Measurements from ENCODE around the gene NTRK2.

The NTRK2 gene

GRCh38 chr9:84669288-84670137 is at the start of gene NTRK2:
TSS of gene NTRK2 (plus strand) at chr9:84669729. CDS start at chr9:84670749, 1,020 bp downstream.
- H3K27ac ChIP-seq = no peak within 1 kb of the TSS
- peak within 1 kb of the TSS; percentile 53 for H3K4me3 ChIP-seq (ENCODE audit: low read depth, low read length)
- H3K27me3 ChIP-seq (ENCODE audit: control insufficient read depth, insufficient read depth, low read length) = no peaks in the 10 kb centered on the region
- peak within 1 kb of the TSS; percentile 83 for H3K4me2 ChIP-seq (ENCODE audit: low read length)
- H3K36me3 ChIP-seq (ENCODE audit: control insufficient read depth, insufficient read depth, low read length) = no peaks in the 10 kb centered on the region
- H3K9me3 ChIP-seq (ENCODE audit: control insufficient read depth, low read length) = no peaks in the 10 kb centered on the region
- H2AFZ ChIP-seq = peak within 1 kb of the TSS; percentile 38
- H3K79me2 ChIP-seq = no peaks in the 10 kb centered on the region
- no peaks in the 10 kb centered on the region for H3K4me1 ChIP-seq
- TF ChIP-seq, protein P1, sequence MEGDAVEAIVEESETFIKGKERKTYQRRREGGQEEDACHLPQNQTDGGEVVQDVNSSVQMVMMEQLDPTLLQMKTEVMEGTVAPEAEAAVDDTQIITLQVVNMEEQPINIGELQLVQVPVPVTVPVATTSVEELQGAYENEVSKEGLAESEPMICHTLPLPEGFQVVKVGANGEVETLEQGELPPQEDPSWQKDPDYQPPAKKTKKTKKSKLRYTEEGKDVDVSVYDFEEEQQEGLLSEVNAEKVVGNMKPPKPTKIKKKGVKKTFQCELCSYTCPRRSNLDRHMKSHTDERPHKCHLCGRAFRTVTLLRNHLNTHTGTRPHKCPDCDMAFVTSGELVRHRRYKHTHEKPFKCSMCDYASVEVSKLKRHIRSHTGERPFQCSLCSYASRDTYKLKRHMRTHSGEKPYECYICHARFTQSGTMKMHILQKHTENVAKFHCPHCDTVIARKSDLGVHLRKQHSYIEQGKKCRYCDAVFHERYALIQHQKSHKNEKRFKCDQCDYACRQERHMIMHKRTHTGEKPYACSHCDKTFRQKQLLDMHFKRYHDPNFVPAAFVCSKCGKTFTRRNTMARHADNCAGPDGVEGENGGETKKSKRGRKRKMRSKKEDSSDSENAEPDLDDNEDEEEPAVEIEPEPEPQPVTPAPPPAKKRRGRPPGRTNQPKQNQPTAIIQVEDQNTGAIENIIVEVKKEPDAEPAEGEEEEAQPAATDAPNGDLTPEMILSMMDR (IDR thresholded peaks at IDR 0.05) = no peak
- H3K9ac ChIP-seq = no peak within 1 kb of the TSS

DNA sequence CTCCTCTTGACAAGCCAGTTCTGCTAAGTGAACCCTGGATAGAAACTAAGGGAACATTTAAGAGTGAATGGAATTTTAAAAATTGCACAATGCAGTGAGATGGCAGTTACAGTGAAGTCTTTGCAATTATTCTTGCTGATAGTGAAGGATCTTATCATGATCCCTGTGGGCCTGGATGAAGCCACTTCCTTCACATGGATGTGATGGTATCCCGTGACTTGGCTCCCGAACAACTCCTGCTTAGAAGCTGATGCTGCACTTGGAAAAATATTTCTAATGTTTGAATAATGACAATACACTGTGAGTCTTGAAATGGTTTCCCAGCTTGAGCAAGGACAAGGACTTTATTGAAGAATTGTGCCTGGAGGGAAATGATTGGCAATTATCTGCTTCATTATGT is 49.2 kb upstream of the NTRK2 start:
- TF ChIP-seq, protein P1 (IDR thresholded peaks at IDR 0.05) = no peak
- Histone ChIP-seq H3K9me3 (ENCODE audit: control insufficient read depth, low read length) (no peaks in the 10 kb centered on the region), H3K27ac (no peak overlapping the region), H3K4me2 (ENCODE audit: low read length) (no peak overlapping the region), H3K27me3 (ENCODE audit: control insufficient read depth, insufficient read depth, low read length) (no peaks in the 10 kb centered on the region), H2AFZ (no peak overlapping the region), H3K79me2 (no peaks in the 10 kb centered on the region), H3K4me1 (peaks cover 2% of the 10 kb centered on the region), H3K36me3 (ENCODE audit: control insufficient read depth, insufficient read depth, low read length) (no peaks in the 10 kb centered on the region), H3K9ac (no peak overlapping the region), H3K4me3 (ENCODE audit: low read depth, low read length) (no peak overlapping the region)

- Histone ChIP-seq H3K9ac (no peak overlapping the region), H3K27me3 (ENCODE audit: control insufficient read depth, insufficient read depth, low read length) (no peaks in the 10 kb centered on the region), H3K4me2 (ENCODE audit: low read length) (no peak overlapping the region)
Measured at GRCh38 chr9:84621811-84622210, 47.7 kb upstream of the NTRK2 start.

DNA sequence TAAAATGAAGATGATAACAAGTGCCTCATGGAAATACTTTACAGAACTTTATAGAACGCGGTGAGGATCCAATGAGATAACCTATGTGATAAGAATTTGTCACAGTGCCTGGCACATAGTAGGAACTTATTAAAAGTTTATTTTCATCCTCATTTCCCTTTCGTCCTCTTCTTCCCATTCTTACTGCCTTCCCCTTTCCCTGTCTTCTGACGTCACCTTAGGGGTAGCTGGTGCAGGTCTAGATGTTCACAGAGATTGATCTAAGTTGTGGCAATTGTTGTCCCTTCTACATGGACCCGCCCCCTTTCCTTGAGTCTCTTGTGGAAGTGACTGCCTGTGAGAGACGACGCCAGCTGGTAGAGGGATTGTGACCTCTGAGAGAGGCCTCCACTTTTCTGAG is 46.5 kb upstream of the NTRK2 start:
- Histone ChIP-seq H3K4me1 (no peaks in the 10 kb centered on the region), H3K9ac (no peak overlapping the region), H3K9me3 (ENCODE audit: control insufficient read depth, low read length) (no peaks in the 10 kb centered on the region), H3K79me2 (no peaks in the 10 kb centered on the region), H3K27me3 (ENCODE audit: control insufficient read depth, insufficient read depth, low read length) (no peaks in the 10 kb centered on the region), H3K4me2 (ENCODE audit: low read length) (no peak overlapping the region), H3K27ac (no peak overlapping the region), H2AFZ (no peak overlapping the region), H3K36me3 (ENCODE audit: control insufficient read depth, insufficient read depth, low read length) (no peaks in the 10 kb centered on the region), H3K4me3 (ENCODE audit: low read depth, low read length) (no peak overlapping the region)
- TF ChIP-seq, protein P1 (IDR thresholded peaks at IDR 0.05) = no peak

More at GRCh38 chr9:84621811-84622210, 47.7 kb upstream of the NTRK2 start:
- Histone ChIP-seq H3K79me2 (no peaks in the 10 kb centered on the region), H3K36me3 (ENCODE audit: control insufficient read depth, insufficient read depth, low read length) (no peaks in the 10 kb centered on the region), H3K27ac (no peak overlapping the region), H3K4me3 (ENCODE audit: low read depth, low read length) (no peak overlapping the region), H3K4me1 (peaks cover 2% of the 10 kb centered on the region), H2AFZ (no peak overlapping the region), H3K9me3 (ENCODE audit: control insufficient read depth, low read length) (no peaks in the 10 kb centered on the region)
- TF ChIP-seq, protein P1 (IDR thresholded peaks at IDR 0.05) = no peak

DNA sequence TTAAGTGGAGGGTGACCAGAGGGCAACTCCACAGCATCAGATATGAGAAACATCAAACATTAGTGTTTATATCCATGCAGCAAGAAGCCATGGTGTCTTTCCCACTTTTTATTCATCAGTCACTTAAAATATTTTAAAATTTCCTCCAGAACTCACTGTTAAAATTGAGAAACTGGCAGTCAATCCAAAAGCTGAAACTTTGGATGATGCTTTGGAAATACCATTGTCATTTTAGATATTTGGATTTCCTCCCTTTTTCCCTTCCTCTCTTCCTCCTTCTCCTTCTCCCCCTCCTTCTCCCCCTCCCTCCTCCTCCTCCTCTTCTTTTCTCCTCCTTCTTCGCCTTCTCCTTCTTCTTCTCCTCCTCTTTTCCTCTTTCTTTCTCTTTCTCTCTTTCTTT is 33.1 kb upstream of the NTRK2 start:
- Histone ChIP-seq H3K27me3 (ENCODE audit: control insufficient read depth, insufficient read depth, low read length) (no peaks in the 10 kb centered on the region), H3K4me3 (ENCODE audit: low read depth, low read length) (no peak overlapping the region), H3K36me3 (ENCODE audit: control insufficient read depth, insufficient read depth, low read length) (no peaks in the 10 kb centered on the region), H3K9ac (no peak overlapping the region), H3K9me3 (ENCODE audit: control insufficient read depth, low read length) (no peaks in the 10 kb centered on the region), H3K4me2 (ENCODE audit: low read length) (no peak overlapping the region), H3K4me1 (no peaks in the 10 kb centered on the region), H2AFZ (no peak overlapping the region), H3K27ac (no peak overlapping the region), H3K79me2 (no peaks in the 10 kb centered on the region)
- TF ChIP-seq, protein P1 (IDR thresholded peaks at IDR 0.05) = no peak
